ENCODE results near the gene TNFAIP8L2.

Gene TNFAIP8L2

GRCh38 chr1:151158326-151158725 lies 1.9 kb downstream of the TNFAIP8L2 start:
- DNase-seq (ENCODE audit: extremely low read depth, low read depth): no peak
- TF ChIP-seq, protein P1, sequence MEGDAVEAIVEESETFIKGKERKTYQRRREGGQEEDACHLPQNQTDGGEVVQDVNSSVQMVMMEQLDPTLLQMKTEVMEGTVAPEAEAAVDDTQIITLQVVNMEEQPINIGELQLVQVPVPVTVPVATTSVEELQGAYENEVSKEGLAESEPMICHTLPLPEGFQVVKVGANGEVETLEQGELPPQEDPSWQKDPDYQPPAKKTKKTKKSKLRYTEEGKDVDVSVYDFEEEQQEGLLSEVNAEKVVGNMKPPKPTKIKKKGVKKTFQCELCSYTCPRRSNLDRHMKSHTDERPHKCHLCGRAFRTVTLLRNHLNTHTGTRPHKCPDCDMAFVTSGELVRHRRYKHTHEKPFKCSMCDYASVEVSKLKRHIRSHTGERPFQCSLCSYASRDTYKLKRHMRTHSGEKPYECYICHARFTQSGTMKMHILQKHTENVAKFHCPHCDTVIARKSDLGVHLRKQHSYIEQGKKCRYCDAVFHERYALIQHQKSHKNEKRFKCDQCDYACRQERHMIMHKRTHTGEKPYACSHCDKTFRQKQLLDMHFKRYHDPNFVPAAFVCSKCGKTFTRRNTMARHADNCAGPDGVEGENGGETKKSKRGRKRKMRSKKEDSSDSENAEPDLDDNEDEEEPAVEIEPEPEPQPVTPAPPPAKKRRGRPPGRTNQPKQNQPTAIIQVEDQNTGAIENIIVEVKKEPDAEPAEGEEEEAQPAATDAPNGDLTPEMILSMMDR (IDR thresholded peaks at IDR 0.05; ENCODE audit: low read depth, low read length, missing control alignments): no peak
- H3K4me3 ChIP-seq (replicated peaks; ENCODE audit: low read depth, low read length): no peak overlapping the region

DNA sequence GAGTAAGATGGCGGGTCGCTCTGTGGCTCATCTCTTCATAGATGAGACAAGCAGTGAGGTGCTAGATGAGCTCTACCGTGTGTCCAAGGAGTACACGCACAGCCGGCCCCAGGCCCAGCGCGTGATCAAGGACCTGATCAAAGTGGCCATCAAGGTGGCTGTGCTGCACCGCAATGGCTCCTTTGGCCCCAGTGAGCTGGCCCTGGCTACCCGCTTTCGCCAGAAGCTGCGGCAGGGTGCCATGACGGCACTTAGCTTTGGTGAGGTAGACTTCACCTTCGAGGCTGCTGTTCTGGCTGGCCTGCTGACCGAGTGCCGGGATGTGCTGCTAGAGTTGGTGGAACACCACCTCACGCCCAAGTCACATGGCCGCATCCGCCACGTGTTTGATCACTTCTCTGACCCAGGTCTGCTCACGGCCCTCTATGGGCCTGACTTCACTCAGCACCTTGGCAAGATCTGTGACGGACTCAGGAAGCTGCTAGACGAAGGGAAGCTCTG lies 2.4 kb downstream of the TNFAIP8L2 start:
- TF ChIP-seq, protein P1 (IDR thresholded peaks at IDR 0.05; ENCODE audit: low read depth, low read length, missing control alignments): no peak
- H3K4me3 ChIP-seq (replicated peaks; ENCODE audit: low read depth, low read length): no peak overlapping the region
- no peak for DNase-seq (ENCODE audit: extremely low read depth, low read depth)

DNA sequence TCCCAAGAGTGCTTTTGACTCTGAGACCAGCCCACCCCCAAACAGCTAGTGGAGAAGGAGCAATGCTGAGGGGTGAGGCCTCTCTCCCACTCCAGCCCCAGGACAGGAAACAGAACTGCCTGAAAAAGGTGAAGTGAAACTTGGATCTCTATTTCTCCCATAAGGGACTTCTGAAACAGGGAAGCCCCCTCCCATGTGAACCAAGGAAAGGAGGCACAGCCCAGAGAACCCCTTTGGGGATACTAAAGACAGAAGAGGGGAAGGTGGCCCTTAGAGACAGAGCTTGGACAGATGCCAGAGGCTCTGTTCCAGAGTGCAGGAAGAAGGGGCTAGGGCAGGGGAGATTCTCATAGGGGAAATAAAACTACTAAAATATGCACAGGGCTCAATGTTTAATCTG lies 2.9 kb downstream of the TNFAIP8L2 start:
- no peak overlapping the region for H3K4me3 ChIP-seq (replicated peaks; ENCODE audit: low read depth, low read length)
- TF ChIP-seq, protein P1 (IDR thresholded peaks at IDR 0.05; ENCODE audit: low read depth, low read length, missing control alignments): no peak
- DNase-seq (ENCODE audit: extremely low read depth, low read depth): no peak

GRCh38 chr1:151164732-151165280 lies 8.4 kb downstream of the TNFAIP8L2 start:
- peak overlapping the region; percentile 100 for H3K4me3 ChIP-seq (replicated peaks; ENCODE audit: low read depth, low read length)
- TF ChIP-seq, protein P1 (IDR thresholded peaks at IDR 0.05; ENCODE audit: low read depth, low read length, missing control alignments): no peak
- no peak for DNase-seq (ENCODE audit: extremely low read depth, low read depth)

GRCh38 chr1:151165281-151165737 lies 8.9 kb downstream of the TNFAIP8L2 start:
- no peak for DNase-seq (ENCODE audit: extremely low read depth, low read depth)
- peak overlapping the region; percentile 100 for H3K4me3 ChIP-seq (replicated peaks; ENCODE audit: low read depth, low read length)
- TF ChIP-seq, protein P1 (IDR thresholded peaks at IDR 0.05; ENCODE audit: low read depth, low read length, missing control alignments): no peak

- peak within 1 kb of the TSS; percentile 100 for H3K4me3 ChIP-seq (replicated peaks; ENCODE audit: low read depth, low read length)
- DNase-seq (ENCODE audit: extremely low read depth, low read depth): peak; percentile 98
- TF ChIP-seq, protein P1 (IDR thresholded peaks at IDR 0.05; ENCODE audit: low read depth, low read length, missing control alignments): no peak
Observed at GRCh38 chr1:151165738-151166504, 9.5 kb downstream of the TNFAIP8L2 start, which contains the start of the genes LYSMD1 and SCNM1. Gene LYSMD1, minus strand, starts transcription at chr1:151165902. Its CDS starts 644 bp downstream, at chr1:151165258. Gene SCNM1, plus strand, starts transcription at chr1:151166144. Its CDS starts 9 bp downstream, at chr1:151166153.
